DND-41 (cell line): ENCODE data around the gene PCID2.

ENCODE experiments used
- CTCF ChIP-seq: IDR thresholded peaks from 2 replicates; pipeline ENCODE4 v1.5.1; 2012; ENCODE audit warnings: borderline replicate concordance, low read length, moderate library complexity, mild to moderate bottlenecking; ENCODE audit not compliant: poor library complexity, severe bottlenecking; ENCODE audit errors: extremely low read depth
- EZH2 ChIP-seq: IDR thresholded peaks from 3 replicates; pipeline ENCODE4 v1.6.1; 2012; ENCODE audit warnings: borderline replicate concordance, low read depth, mild to moderate bottlenecking, moderate library complexity, low read length, inconsistent platforms; ENCODE audit not compliant: severe bottlenecking

- no peak for TF ChIP-seq CTCF
- TF ChIP-seq EZH2 = no peak
These were observed 20.4 kb downstream of the PCID2 start for GRCh38 chr13:113187883-113188665.
